ENCODE measurements around the gene FBXO8.

Gene FBXO8

GRCh38 chr4:174283507-174284471 is at the start of gene FBXO8, which contains the start of gene CEP44 (continued):
- TF ChIP-seq ZBTB49 (tag by site-specific recombination; IDR thresholded peaks at IDR 0.05; ENCODE audit: low read depth) (no peak), MYNN (tag by site-specific recombination; IDR thresholded peaks at IDR 0.05; ENCODE audit: borderline replicate concordance) (0 out of 2 replicates have a peak, but pooled peaks have one; percentile 18), ZNF514 (tag by site-specific recombination; IDR thresholded peaks at IDR 0.05) (no peak), TRIM28 (IDR thresholded peaks at IDR 0.05; ENCODE audit: borderline replicate concordance, low read length) (peak; percentile 94), ZNF639 (tag by site-specific recombination; IDR thresholded peaks at IDR 0.05) (peak; percentile 86), BCL11B (tag by site-specific recombination; IDR thresholded peaks at IDR 0.05; ENCODE audit: low read depth) (no peak), KLF1 (tag by site-specific recombination; IDR thresholded peaks at IDR 0.05) (no peak), ZNF677 (tag by site-specific recombination; IDR thresholded peaks at IDR 0.05) (no peak), ZNF280D (tag by site-specific recombination; IDR thresholded peaks at IDR 0.05) (no peak), ZNF664 (tag by site-specific recombination; IDR thresholded peaks at IDR 0.05) (0 out of 2 replicates have a peak, but pooled peaks have one; percentile 13), PRDM10 (tag by site-specific recombination; IDR thresholded peaks at IDR 0.05) (peak; percentile 27), REPIN1 (tag by site-specific recombination; IDR thresholded peaks at IDR 0.05; ENCODE audit: low read depth) (no peak), MEIS1 (CRISPR knock-in tag; IDR thresholded peaks at IDR 0.05; ENCODE audit: borderline replicate concordance) (no peak), ZBTB1 (tag by site-specific recombination; IDR thresholded peaks at IDR 0.05) (peak; percentile 81; the same call in 1 of the 2 replicates), ZNF792 (tag by site-specific recombination; IDR thresholded peaks at IDR 0.05) (no peak), BCL11A (tag by site-specific recombination; IDR thresholded peaks at IDR 0.05; ENCODE audit: low read depth) (no peak), ZNF561 (tag by site-specific recombination; IDR thresholded peaks at IDR 0.05; ENCODE audit: borderline replicate concordance) (peak; percentile 77), ZNF10 (tag by site-specific recombination; IDR thresholded peaks at IDR 0.05) (no peak), ZNF610 (tag by site-specific recombination; IDR thresholded peaks at IDR 0.05; ENCODE audit: borderline replicate concordance) (no peak), SP3 (tag by site-specific recombination; IDR thresholded peaks at IDR 0.05) (0 out of 2 replicates have a peak, but pooled peaks have one; percentile 14), ZNF473 (tag by site-specific recombination; IDR thresholded peaks at IDR 0.05) (no peak), ZNF624 (tag by site-specific recombination; IDR thresholded peaks at IDR 0.05) (no peak), ZNF394 (tag by site-specific recombination; IDR thresholded peaks at IDR 0.05; ENCODE audit: borderline replicate concordance) (peak; percentile 89), ZSCAN16 (tag by site-specific recombination; IDR thresholded peaks at IDR 0.05) (no peak), ZNF274 (IDR thresholded peaks at IDR 0.05; ENCODE audit: low read length) (no peak), ZNF274 (tag by site-specific recombination; IDR thresholded peaks at IDR 0.05; ENCODE audit: borderline replicate concordance) (no peak)
- TF ChIP-seq, protein P1, sequence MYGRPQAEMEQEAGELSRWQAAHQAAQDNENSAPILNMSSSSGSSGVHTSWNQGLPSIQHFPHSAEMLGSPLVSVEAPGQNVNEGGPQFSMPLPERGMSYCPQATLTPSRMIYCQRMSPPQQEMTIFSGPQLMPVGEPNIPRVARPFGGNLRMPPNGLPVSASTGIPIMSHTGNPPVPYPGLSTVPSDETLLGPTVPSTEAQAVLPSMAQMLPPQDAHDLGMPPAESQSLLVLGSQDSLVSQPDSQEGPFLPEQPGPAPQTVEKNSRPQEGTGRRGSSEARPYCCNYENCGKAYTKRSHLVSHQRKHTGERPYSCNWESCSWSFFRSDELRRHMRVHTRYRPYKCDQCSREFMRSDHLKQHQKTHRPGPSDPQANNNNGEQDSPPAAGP (tag by site-specific recombination; IDR thresholded peaks at IDR 0.05) = peak; percentile 67; the same call in 1 of the 2 replicates

Measured in HEK293 (cell line).